SW 1271 (cell line): Measurements from ENCODE around the gene CCL19.
A peak's percentile ranks its signal among the peaks of the same experiment; 100 is the strongest.
"Not testable (repeated sequence)": the region's sequence is repeated elsewhere in the genome, so short reads cannot be mapped to it uniquely, and the experiment has no call there.

ENCODE experiments used
- DNase-seq, 2 experiments: peaks; one replicate each; lab custom pipeline; 2025; lab: John Stamatoyannopoulos, UW

Gene CCL19

DNA sequence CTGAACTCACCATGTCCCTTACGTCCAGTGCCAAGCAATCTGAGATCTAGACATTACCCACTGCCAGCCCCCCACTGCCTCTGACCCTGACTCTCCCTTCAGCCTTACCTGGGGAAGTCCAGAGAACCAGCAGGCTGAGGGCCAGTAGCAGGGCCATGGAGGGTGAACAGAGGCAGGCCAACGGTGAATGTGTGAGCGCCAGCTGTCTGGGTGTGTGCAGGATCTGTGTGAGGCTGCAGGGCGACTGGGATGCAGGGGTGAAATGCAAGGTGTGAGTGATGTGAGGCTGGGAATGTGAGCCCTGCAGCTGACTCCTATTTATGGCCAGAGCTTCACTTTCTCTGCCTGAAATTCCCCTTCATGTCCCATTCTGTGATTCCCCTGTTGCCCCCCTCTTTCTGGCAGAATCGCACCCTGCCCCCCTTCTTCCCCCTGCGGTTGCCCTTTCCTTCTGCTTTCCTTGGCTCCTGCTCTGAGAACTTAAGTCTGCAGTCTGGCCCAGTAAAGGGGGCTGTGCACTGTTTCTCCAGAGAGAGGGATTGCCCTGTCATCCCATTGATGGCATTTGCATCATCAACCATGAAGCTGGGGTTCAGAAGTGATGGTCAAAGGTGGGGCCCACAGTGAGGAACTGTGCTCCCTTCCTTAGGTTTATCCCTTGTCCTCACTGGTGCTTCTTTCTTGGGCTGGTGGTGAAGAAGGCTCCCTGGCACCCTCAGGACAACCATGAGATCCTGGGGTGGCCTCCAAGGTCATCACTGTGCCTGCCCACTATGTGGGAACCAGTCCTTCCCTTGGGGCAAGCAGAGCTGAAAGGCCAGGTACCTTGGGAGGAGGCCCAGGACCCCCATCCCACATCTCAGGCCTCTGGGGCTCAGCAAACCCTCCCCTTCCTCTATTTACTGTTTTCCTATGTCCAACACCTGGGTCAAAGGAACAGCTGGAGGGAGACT is at the start of gene CCL19:
Gene CCL19 (minus strand): TSS at position 294 of the 953 bp plus-strand sequence. CDS start 137 bp downstream, at position 157.
- no peak for DNase-seq

DNA sequence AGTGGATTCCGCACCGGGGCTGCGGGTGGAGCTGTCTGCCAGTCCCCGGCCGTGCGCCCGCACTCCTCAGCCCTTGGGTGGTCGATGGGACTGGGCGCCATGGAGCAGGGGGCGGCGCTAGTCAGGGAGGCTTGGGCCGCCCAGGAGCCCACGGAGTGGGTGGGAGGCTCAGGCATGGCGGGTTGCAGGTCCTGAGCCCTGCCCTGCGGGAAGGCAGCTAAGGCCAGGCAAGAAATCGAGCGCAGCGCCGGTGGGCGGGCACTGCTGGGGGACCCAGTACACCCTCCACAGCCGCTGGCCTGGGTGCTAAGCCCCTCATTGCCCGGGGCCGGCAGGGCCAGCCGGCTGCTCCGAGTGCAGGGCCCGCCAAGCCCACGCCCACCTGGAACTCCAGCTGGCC is 49.1 kb upstream of the CCL19 start:
- DNase-seq, result not testable (repeated sequence)

DNA sequence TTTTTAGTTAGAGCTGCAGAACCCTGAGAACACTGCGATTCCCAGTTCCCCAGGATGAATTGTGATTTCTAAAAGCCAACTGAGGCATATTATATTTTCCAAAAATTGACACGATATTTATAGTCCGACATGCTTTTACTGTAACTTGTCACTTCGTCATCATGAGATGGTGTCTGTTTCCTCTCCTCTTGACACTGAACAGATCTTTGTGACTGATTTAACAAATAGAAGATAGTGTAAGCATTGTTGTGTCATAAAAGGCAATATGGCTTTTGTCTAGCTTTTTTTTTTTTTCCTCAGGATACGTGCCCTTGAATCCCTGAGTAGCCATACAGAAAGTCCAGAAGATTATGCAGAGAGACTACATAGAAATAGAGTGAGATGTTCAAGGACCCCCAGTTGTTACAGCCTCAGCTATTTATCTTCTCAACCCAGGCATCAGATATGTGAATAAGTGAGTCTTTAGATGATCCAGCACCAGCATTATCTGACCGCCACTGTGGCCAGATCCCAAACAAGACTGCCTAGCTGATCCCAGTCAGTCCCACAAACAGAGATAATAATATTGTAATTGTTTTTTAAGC is 46.7 kb upstream of the CCL19 start:
- DNase-seq, result no peak

DNA sequence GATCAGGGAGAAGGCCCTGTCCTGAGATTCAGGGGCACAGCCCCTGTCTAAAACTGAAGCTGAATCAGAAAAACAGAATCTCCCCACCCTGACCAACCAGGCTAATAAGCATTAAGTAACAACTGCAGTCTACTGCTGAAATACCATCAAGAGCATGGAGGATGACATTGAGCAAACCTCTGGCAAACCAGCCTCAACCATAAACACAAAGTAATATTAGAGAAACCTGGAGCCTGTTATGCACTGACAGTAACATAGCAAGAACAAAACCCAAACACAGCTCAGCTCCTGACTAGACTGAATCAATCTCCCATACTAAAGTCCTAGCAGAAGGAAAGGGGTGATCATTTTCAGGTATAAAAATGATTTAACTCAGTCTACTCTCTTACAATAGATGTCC is 43.6 kb upstream of the CCL19 start:
- no peak for DNase-seq

DNA sequence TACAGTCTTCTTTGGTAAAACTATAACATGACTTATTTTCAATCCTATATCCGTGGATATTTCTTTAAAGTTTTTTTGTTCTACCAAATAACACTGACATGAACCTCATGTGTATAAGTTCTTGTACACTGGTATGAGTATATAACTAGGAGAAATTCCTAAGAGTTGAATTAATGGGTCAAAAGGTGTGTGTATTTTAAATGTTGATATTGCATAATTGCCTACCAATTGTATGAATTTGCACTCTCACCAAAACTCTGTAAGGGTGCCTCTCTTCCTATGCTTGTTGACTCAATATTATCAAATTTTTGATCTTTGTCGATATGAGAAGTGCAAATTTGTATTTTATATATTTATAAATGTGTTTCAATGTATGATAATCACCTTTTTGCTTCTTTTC is 41.8 kb upstream of the CCL19 start:
- DNase-seq, result no peak

DNA sequence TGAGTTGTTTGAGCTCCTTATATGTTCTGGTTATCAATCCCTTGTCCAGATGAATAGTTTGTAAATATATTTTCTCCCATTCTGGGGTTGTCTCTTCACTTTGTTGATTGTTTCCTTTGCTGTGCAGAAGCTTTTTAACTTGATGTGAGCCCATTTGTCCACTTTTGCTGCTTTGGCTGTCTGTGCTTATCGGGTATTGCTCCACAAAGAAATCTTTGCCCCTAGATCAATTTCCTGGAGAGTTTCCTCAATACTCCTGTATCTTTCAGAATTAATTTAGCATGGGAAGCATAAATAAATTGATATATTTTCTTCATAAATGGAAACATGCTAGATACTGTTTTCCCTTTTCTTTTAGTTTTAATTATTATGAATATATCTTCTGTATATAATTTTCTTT is 41.4 kb upstream of the CCL19 start:
- no peak for DNase-seq

DNA sequence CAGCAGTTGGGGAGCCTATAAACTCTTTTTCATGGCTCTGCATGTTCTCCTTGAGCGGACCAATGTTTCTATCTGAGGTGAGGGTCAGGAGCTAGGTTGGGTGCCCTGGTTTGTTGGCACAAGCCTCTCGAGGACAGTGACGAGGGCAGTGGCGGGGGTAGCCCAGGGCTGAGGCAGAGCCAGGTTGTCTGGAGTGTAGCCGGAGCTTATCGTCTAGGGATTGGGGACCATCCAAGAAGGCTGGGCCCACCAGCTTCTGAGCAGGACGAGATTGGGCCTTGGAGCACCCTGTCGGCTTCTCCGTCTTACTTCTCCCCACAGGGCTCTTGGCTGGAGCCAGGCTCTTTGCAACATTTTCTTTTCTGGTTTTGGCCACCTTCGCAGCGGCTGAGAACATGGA is 32.1 kb upstream of the CCL19 start:
- DNase-seq, result no peak

DNA sequence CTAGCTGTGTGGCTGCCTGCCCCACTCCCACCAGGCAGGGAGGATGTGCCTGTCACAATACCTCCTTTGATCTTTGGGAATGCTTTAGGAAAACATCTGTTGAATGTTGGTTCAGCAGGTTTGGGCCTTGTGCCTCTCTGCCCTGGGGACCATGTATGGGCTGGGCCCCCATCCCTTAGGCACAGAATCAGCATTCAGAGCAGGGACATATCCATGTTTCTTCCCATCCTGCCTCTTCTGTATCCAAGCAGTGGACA is 28.6 kb upstream of the CCL19 start:
- not testable (repeated sequence) for DNase-seq

DNA sequence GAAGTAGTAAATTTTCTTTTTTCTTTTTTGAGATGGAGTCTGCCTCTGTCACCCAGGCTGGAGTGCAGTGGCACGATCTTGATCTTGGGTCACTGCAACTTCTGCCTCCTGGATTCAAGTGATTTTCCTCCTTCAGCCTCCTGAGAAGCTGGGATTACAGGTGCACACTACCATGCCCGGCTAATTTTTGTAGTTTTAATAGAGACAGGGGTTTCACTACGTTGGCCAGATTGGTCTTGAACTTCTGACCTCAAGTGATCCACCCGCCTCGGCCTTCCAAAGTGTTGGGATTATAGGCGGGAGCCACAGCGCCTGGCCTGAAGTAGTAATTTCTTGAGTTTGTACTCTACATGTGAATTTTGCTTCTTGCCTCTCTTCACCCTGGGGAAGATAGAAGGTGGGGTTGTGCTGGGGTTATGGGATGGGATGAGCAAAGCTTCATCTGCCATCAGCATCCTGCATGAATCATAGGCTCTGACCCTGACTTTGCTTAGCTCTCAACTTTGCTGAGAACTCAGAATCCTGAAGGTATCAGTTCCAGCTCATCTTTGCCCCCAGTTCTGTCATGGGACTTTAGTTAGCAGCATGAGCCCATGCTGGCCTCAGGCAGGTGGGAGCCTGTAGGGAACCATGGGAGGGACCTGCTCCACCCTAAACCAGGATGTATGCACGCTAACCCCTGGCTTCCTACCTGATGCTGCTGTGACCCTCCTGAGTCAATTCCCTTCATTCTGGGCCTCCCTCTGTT is 28.1 kb upstream of the CCL19 start:
- no peak for DNase-seq

DNA sequence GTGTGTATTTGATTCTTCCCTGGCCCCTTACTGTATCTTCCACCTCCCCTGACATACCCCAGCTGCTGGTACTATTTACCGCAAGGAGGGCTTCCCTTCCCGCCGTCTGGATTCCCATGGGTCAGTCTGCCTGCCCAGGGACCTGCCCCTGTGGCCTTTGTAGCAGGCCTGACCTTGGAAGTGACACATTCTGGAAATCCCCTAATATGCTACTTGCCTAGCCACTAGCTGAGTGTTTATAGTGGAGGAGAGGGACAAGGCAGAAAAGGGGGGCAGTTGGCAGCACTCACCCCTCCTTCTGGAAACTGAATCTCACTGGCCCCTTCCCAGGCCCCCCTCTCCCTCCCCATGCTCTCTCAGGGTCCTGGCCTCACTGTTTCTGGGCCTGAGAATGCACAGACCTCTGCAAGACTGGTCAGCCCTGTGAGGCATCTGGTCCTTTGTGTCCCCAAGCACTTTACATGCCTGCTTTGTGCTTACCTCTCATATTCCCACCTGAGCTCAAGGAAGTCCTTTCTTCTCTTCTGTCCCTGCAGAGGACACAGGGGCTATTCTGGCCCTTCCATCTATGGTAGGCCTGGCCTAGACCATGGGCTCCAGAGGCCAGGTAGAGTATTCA is 27.0 kb upstream of the CCL19 start:
- no peak for DNase-seq

DNA sequence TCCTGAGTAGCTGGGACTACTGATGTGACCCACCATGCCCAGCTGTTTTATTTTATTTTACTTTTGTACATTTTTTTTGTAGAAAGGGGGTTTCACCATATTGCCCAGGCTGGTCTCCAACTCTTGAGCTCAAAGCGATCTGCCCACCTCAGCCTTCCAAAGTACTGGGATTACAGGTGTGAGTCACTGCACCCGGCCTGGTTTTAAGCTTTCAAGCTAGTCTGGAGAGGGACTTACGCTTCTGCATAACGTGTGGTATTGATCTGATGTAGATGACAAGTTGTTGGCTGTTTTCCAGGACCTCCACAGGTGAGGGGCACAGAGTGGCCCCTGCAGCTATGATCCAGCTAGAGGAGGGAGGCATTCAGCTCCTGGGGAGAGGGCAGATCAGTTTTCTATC is 25.6 kb upstream of the CCL19 start:
- DNase-seq, result no peak

DNA sequence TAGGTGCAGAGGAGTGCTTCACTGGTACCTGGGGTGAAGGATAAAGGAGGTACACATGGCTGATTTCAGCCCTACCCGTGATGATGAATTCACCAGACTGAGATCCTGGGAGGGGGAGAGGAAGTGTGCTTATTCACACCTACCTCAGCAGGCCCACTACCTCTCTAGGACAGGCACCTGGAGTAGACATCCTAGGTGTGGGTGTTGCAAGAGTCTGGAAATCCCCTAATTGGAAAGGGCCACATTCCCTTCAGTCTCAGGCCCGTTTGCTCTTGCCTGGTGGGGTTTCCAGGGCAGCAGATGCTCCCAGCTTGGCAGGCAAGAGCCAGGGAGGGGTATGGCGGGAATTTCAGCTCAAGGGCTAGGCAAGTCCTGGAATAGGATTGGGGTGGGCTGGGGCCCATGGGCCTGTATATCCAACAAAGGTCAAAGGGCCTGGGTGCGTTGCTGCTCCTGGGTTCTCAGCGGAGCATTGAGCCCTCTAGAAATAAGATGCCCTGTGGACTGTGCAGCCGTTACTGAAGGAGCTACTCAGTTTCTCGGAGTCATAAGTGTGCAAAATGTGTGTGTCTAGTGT is 24.7 kb upstream of the CCL19 start:
- no peak for DNase-seq

DNA sequence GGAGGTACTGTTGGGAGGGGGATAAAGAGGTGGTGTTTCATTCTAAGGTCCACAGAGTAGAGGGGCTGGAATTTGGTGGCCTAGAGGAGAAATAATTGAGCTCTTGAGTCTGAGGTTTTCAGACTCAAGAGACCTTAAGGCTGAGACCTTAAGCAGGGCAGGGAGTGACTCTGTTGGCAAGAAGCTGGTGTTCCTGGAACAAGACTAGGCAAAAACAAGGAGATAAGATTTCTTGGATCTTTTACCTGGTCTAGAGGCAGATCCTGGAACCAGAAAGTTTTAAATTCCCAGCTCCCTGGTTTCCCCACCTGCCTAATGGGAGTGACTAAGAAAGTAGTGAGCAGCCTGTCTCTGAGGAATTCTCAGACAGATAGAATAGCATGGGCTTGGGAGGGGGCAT is 22.9 kb upstream of the CCL19 start:
- DNase-seq, result no peak

DNA sequence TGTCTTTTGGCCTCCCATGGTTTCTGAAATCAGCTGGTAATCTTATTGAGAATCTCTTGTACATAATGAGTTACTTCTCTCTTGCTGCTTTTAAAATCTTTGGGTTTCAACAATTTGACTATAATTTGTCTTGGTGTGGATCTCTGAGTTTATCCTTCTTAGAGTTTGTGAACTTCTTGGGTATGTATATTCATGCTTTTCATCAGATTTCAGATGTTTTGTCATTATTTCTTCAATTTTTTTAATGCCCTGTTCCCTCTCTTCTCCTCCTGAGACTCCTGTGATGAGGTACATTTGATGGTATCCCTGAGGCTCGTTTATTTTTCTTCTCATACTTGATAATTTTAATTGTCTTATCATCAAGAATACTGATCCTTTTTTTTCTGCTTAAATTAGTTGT is 21.1 kb upstream of the CCL19 start:
- DNase-seq, result no peak

DNA sequence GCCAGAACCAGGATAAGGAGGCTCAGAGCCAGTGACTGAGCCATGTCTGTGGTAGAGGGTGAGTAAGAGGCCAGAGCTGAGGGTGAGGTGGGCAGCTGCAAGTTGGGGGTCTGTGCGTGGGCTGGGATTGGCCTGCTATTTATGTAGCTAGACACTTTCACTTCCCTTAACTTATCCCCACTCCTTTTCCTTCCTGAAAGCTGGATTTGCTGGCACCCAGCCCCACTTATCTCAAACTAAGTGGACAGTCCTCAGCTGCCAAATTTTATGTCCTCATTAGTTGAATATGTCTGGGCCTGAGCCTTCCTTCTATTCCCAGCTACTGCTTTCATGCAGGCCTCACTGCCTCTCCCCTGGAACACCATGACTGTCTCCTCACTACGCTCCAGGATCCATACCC is 18.9 kb upstream of the CCL19 start, which contains the start of gene CCL21:
Gene CCL21 (minus strand): TSS at position 114 of the 400 bp plus-strand sequence. CDS start 70 bp downstream, at position 44.
- DNase-seq, result no peak

DNA sequence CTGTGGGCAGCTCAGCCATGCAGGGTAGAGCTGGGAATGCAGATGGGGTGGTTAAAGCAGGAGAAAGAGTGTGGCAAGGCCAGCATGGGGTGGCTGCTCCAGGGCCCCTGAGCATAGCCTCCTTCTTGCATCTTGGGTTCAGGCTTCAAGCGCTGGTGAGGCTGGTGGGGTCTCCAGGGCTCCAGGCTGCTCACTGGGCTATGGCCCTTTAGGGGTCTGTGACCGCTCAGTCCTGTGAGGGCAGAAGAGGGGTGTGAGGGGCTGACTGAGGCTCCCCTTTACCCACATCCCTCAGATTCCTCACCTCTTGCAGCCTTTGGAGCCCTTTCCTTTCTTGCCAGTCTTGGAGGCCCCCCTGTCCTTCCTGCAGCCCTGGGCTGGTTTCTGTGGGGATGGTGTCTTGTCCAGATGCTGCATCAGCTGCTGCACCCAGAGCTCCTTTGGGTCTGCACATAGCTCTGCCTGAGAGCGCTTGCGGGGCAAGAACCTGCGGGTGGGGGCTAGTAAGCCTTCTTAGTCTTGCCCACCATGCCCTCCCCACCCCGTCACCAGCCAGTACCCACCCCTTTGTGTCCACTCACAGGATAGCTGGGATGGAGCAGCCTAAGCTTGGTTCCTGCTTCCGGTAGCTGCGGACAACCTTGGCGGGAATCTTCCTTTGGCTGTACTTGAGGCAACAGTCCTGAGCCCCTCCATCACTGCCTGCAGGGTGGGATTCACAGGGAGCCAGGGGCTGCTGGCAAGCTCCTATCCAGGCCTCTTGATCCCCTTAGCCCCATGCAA is 18.3 kb upstream of the CCL19 start:
- no peak for DNase-seq

DNA sequence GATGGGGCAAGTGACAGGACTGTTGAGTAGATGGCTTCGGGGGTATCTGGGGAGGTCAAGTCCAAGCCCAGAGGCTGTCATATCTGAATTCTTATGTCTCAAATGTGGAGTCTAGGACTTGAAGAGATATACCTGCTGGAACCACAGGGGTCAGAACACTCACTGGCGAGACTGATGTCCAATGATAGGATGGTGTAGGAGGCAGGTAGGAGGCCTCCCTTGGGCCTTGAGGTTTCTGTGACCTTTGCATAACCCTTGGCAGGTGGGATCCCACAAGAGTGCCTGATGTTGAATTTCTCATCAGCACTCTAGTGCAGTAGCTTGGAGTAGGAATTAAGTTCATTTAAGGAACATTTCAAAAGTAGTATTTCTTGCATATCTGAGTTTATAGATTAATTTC is 16.1 kb upstream of the CCL19 start:
- no peak for DNase-seq

DNA sequence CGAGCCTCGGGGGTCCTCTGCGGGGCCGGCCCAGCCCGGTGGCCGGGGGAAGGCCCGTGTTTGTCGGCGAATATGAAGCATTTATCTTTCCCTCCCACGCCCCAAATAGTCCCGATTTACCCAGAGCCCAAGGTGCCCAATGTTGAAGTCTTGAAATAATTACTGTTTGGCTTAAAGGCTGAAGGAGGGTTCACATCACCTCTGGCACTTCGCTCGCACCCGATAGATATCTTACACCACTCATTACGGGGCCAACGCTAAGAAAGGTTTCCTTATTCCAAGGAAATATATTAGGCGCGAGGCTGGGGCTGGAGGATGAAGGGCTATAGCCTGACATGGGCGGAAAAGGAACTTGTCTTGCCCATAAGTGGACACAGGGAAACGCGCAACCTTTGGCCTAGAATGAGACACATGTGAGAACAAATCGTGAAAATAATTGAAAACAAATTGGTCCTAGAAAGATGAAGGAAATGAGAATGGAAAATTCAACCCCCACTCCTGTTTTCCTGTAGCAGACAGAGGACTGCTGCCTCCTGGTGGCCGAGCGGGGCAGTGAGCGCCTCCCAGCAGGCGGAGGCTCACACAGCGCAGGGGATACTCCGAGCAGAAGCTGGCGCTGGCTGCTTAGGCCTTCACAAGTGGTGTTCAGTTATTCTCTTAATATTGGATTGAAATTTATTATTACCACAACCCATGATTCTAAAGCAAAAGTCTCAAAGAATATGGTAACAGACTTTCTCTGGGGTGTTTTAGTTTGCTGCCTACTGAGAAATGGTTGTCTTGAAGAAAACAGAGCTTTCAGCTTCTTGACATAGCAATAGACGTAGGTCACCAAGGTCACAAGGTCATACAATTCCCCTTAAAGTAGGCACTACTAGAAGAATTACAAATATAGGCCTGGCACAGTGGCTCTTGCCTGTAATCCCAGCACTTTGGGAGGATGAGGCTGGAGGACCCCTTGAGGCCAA is 11.0 kb upstream of the CCL19 start:
- DNase-seq, result peak in 1 of 2 experiments; percentile 24

DNA sequence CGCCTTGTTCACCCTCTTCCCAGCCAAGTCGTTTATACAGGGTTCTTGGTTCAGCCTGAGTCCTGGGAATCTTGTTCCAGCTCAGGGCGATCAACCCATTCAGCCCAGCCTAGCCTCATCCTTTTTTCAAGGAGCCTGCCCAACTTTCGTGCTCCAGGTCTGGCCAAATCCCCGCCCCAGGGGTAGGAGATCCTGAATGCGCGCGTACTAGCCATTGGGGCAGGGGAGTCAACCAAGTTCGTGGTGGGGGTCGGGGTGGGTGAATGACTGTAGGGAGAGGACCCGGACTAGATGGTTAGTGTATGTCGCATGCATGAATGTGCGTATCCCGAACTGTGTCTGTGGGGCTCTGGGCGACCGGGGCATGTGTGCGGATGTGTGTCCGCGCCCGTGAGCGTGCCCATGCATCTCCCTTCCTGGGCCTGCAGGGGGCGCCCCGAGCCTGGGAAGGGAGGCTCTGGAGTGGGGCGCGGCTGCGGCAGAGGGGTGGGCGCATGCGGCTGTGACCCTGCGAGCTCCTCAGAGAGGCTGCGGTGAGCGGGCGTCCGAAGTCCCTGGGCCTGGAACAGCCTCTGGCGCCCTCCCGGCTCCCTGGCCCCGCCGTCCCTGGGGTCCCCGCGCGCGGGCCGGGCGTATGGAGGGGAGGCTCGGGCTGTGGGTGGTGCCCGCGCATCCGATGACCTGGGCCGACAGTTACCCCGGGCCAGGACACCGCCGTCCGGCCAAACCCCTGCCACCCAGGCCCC is 10.1 kb upstream of the CCL19 start:
- DNase-seq, result peak in 1 of 2 experiments; percentile 8
